K562 (cell line): ENCODE data around the gene FH. TPM values are rescaled to one million over a fixed set of nuclear protein-coding genes. Genes with fewer than 3 reads are reported as not detected.
A peak's percentile ranks its signal among the peaks of the same experiment; 100 is the strongest.

Experiments used
- ATF6 ChIP-seq: sonication (generic); formaldehyde crosslinking; IDR thresholded peaks from 2 replicates; pipeline ENCODE4 v1.4.0; 2020; ENCODE audit warnings: mild to moderate bottlenecking, missing genetic modification reagents
- CBFA2T2 ChIP-seq: fragments of 450-650 bp; conservative IDR thresholded peaks from 2 replicates; pipeline ENCODE4 v1.6.1; 2017; ENCODE audit warnings: mild to moderate bottlenecking
- CTCF ChIP-seq, 3 experiments: IDR thresholded peaks in 2 of 3; conservative IDR thresholded peaks in 1 of 3; 2 replicates each; pipeline ENCODE4 v1.5.1; 2011 to 2012; ENCODE audit warnings: low read length in 3 of 3, mild to moderate bottlenecking in 3 of 3, control low read depth in 2 of 3, improper control_type of control experiment in 1 of 3, inconsistent platforms in 1 of 3, low read depth in 1 of 3, mixed read lengths in 1 of 3, moderate library complexity in 1 of 3; ENCODE audit not compliant: insufficient read depth in 2 of 3
- ESRRA ChIP-seq: fragments of 450-650 bp; IDR thresholded peaks from 2 replicates; pipeline ENCODE4 v1.6.1; 2014; ENCODE audit warnings: low read depth, mild to moderate bottlenecking, moderate library complexity, borderline replicate concordance
- MAFK ChIP-seq: IDR thresholded peaks from 2 replicates; pipeline ENCODE4 v1.6.1; 2011; ENCODE audit warnings: low read length, improper control_type of control experiment
- SIN3B ChIP-seq: fragments of 450-650 bp; IDR thresholded peaks from 2 replicates; pipeline ENCODE4 v1.6.1; 2017; ENCODE audit warnings: low read depth, mild to moderate bottlenecking, moderate library complexity
- SMARCB1 ChIP-seq: IDR thresholded peaks from 2 replicates; pipeline ENCODE4 v1.6.1; 2011; ENCODE audit warnings: improper control_type of control experiment, low read depth; ENCODE audit not compliant: insufficient read length
- SRSF9 ChIP-seq: fragments of 200-400 bp; formaldehyde crosslinking; IDR thresholded peaks from 2 replicates; pipeline ENCODE4 v1.6.1; 2017; ENCODE audit warnings: low read depth, low read length, borderline replicate concordance
- TBL1XR1 ChIP-seq, 2 experiments: IDR thresholded peaks; 2 replicates each; pipeline ENCODE4 v1.6.1; 2012; ENCODE audit warnings: improper control_type of control experiment in 2 of 2, low read length in 2 of 2, mild to moderate bottlenecking in 1 of 2
- ZBTB33 ChIP-seq: sonication (generic); formaldehyde crosslinking; IDR thresholded peaks from 2 replicates; pipeline ENCODE4 v1.8.1; 2023; ENCODE audit warnings: mild to moderate bottlenecking, missing genetic modification reagents
- ZFP30 ChIP-seq: fragments of 250-450 bp; sonication (Bioruptor Pico); IDR thresholded peaks from 2 replicates; pipeline ENCODE4 v1.8.0; 2022; ENCODE audit warnings: moderate library complexity, mild to moderate bottlenecking, inconsistent platforms, borderline replicate concordance
- ZNF41 ChIP-seq: fragments of 250-450 bp; sonication (Bioruptor Pico); conservative IDR thresholded peaks from 2 replicates; pipeline ENCODE4 v1.4.0; 2020; ENCODE audit warnings: mild to moderate bottlenecking
- ZNF609 ChIP-seq: sonication (generic); formaldehyde crosslinking; IDR thresholded peaks from 2 replicates; pipeline ENCODE4 v1.8.1; 2023; ENCODE audit warnings: missing genetic modification reagents, mild to moderate bottlenecking, borderline replicate concordance
- ZNF695 ChIP-seq: fragments of 450-650 bp; formaldehyde crosslinking; IDR thresholded peaks from 2 replicates; pipeline ENCODE4 v1.4.0; 2020; ENCODE audit warnings: mild to moderate bottlenecking, moderate library complexity
- ZNF696 ChIP-seq: fragments of 250-450 bp; sonication (Bioruptor Pico); conservative IDR thresholded peaks from 2 replicates; pipeline ENCODE4 v1.4.0; 2020; ENCODE audit warnings: mild to moderate bottlenecking, moderate library complexity
- ZZZ3 ChIP-seq: fragments of 450-650 bp; IDR thresholded peaks from 2 replicates; pipeline ENCODE4 v1.6.1; 2016; ENCODE audit warnings: antibody characterized with exemption, mild to moderate bottlenecking, moderate library complexity
- polyA plus RNA-seq, 8 experiments: library from polyadenylated mRNA; depleted of rRNA in 4 of 8; stranded (reverse) in 5 of 8; unstranded in 3 of 8; fragments of >200 nt; fragmentation: Nextera tagmentation in 2 of 8; fragmentation: Illumina TruSeq in 1 of 8; extraction: Ambion mirVana in 2 of 8; extraction: Trizol in 1 of 8; gene quantifications; 2 replicates each; pipeline versions ENCODE4 v1.2.1 to v1.2.3, GENCODE V29; 2011 to 2014; ENCODE audit warnings: inconsistent platforms in 1 of 8, missing spikeins in 1 of 8
- total RNA-seq, 7 experiments: library from RNA; depleted of rRNA in 6 of 7; stranded (reverse); fragments of >200 nt in 6 of 7; fragmentation: Illumina TruSeq in 2 of 7; extraction: Trizol in 2 of 7; gene quantifications; 2 replicates each; pipeline versions ENCODE4 v1.2.1 to v1.2.3, GENCODE V29; 2011 to 2021; ENCODE audit warnings: low replicate concordance in 1 of 7

The FH gene
- total and polyA plus RNA-seq, 9 of the 15 experiments (the other 6 are each of a cell fraction or from before 2014, with no cell fraction given), result 117 to 240 (median 211) TPM

GRCh38 chr1:241519308-241520079, at the start of gene FH (continued):
- no peak for TF ChIP-seq TBL1XR1 (IDR thresholded peaks at IDR 0.05; ENCODE audit: low read length in 2 of 2)
- no peak for TF ChIP-seq ZNF696 (CRISPR knock-in tag)
- peak; percentile 91 for TF ChIP-seq ESRRA
- no peak for TF ChIP-seq MAFK
- TF ChIP-seq SIN3B, result peak; percentile 66; the same call in 1 of the 2 replicates
- TF ChIP-seq SMARCB1, result no peak
- peak; percentile 38; the same call in 1 of the 2 replicates for TF ChIP-seq ZBTB33
- TF ChIP-seq ZNF609 (CRISPR knock-in tag), result no peak; the same call in 1 of the 2 replicates
- TF ChIP-seq CBFA2T2, result no peak
- no peak for TF ChIP-seq SRSF9
- TF ChIP-seq ZZZ3, result no peak
- no peak for TF ChIP-seq ZNF41 (CRISPR knock-in tag)
- TF ChIP-seq ZNF695 (CRISPR knock-in tag), result no peak
- TF ChIP-seq ZFP30, result no peak
- TF ChIP-seq ATF6, result peak; percentile 84; the same call in 1 of the 2 replicates
- no peak for TF ChIP-seq CTCF (IDR thresholded peaks at IDR 0.05 in 2 of 3, conservative IDR thresholded peaks at IDR 0.05 in 1 of 3; ENCODE audit: insufficient read depth in 2 of 3, low read depth in 1 of 3, low read length in 3 of 3)
